Activated CD4-positive, alpha-beta T cell treated with anti-CD3 and anti-CD28 coated beads, Interleukin-2, amount 10 ng/mL, durations not matched to agents 24 days and 14 days (primary cell): ENCODE results near the gene SLC6A6. TPM values are rescaled to one million over a fixed set of nuclear protein-coding genes. Genes with fewer than 3 reads are reported as not detected.
"Not testable (repeated sequence)": the region's sequence is repeated elsewhere in the genome, so short reads cannot be mapped to it uniquely, and the experiment has no call there.

Source experiments
- DNase-seq: peaks from one replicate; pipeline ENCODE4 v3.0.0; 2022
- H3K27ac Mint-ChIP-seq: one replicate; pipeline ENCODE4 v1.8.0; 2022; ENCODE audit warnings: mild to moderate bottlenecking, mixed read lengths
- H3K27me3 Mint-ChIP-seq: one replicate; pipeline ENCODE4 v1.8.0; 2022; ENCODE audit warnings: mixed read lengths
- H3K36me3 Mint-ChIP-seq: one replicate; pipeline ENCODE4 v1.8.0; 2022; ENCODE audit warnings: low read depth, mild to moderate bottlenecking, mixed read lengths
- H3K4me1 Mint-ChIP-seq: one replicate; pipeline ENCODE4 v1.8.0; 2021; ENCODE audit warnings: mixed read lengths
- H3K4me3 Mint-ChIP-seq: one replicate; pipeline ENCODE4 v1.8.0; 2022; ENCODE audit warnings: mild to moderate bottlenecking, moderate library complexity, mixed read lengths
- H3K9me3 Mint-ChIP-seq: one replicate; pipeline ENCODE4 v1.8.0; 2021; ENCODE audit warnings: mixed read lengths
- intact Hi-C: fragments of 100-400 bp; cut with micrococcal nuclease; formaldehyde crosslinking; loops from one replicate; pipeline ENCODE4 v1.15.1; 2023
- total RNA-seq: library from RNA; stranded (reverse); gene quantifications from 2 replicates; pipeline ENCODE4 v1.2.3, GENCODE V29; 2022

The SLC6A6 gene
- total RNA-seq, 1 donor from 2014 or later = 63.7 TPM

- no peak overlapping the region for H3K27ac Mint-ChIP-seq
- peaks cover 2% of the 10 kb centered on the region for H3K4me1 Mint-ChIP-seq
- H3K9me3 Mint-ChIP-seq = no peaks in the 10 kb centered on the region
- no peak overlapping the region for H3K4me3 Mint-ChIP-seq
- intact Hi-C loops = no loop called here
- no peak for DNase-seq
- H3K27me3 Mint-ChIP-seq = no peaks in the 10 kb centered on the region
- no peaks in the 10 kb centered on the region for H3K36me3 Mint-ChIP-seq
Measured at GRCh38 chr3:14513566-14514322, 111.3 kb downstream of the SLC6A6 start.

GRCh38 chr3:14514323-14514720, 111.9 kb downstream of the SLC6A6 start:
- DNase-seq = no peak
- H3K27ac Mint-ChIP-seq = no peak overlapping the region

GRCh38 chr3:14515526-14515925, 113.1 kb downstream of the SLC6A6 start:
- intact Hi-C loops = loop anchor here (5.0 kb wide), 1 partner anchor 297 kb away; no protein-coding TSS in a partner anchor
- not testable (repeated sequence) for H3K4me1 Mint-ChIP-seq, H3K4me3 Mint-ChIP-seq, H3K27ac Mint-ChIP-seq, H3K36me3 Mint-ChIP-seq, H3K9me3 Mint-ChIP-seq, DNase-seq, H3K27me3 Mint-ChIP-seq

More at GRCh38 chr3:14514323-14514720, 111.9 kb downstream of the SLC6A6 start:
- no peak overlapping the region for H3K4me3 Mint-ChIP-seq
- no peaks in the 10 kb centered on the region for H3K36me3 Mint-ChIP-seq
- intact Hi-C loops = no loop called here
- no peaks in the 10 kb centered on the region for H3K4me1 Mint-ChIP-seq
- H3K27me3 Mint-ChIP-seq = no peaks in the 10 kb centered on the region
- no peaks in the 10 kb centered on the region for H3K9me3 Mint-ChIP-seq

- DNase-seq = no peak
- Mint-ChIP-seq H3K9me3 (no peaks in the 10 kb centered on the region), H3K4me3 (no peak overlapping the region), H3K36me3 (no peaks in the 10 kb centered on the region), H3K27ac (no peak overlapping the region), H3K4me1 (no peaks in the 10 kb centered on the region), H3K27me3 (no peaks in the 10 kb centered on the region)
- intact Hi-C loops = loop anchor here (5.0 kb wide), 1 partner anchor 295 kb away; no protein-coding TSS in a partner anchor
Measured at GRCh38 chr3:14516738-14517345, 114.4 kb downstream of the SLC6A6 start.

GRCh38 chr3:14517601-14518431, 115.4 kb downstream of the SLC6A6 start:
- H3K27me3 Mint-ChIP-seq = no peaks in the 10 kb centered on the region
- no peak for DNase-seq
- no peak overlapping the region for H3K27ac Mint-ChIP-seq

GRCh38 chr3:14518432-14518802, 116.0 kb downstream of the SLC6A6 start:
- Mint-ChIP-seq H3K9me3 (no peaks in the 10 kb centered on the region), H3K4me3 (no peak overlapping the region), H3K27me3 (no peaks in the 10 kb centered on the region), H3K4me1 (no peaks in the 10 kb centered on the region), H3K36me3 (no peaks in the 10 kb centered on the region), H3K27ac (no peak overlapping the region)
- intact Hi-C loops = loop anchor here (5.0 kb wide), 1 partner anchor 294 kb away; no protein-coding TSS in a partner anchor
- DNase-seq = no peak

More at GRCh38 chr3:14517601-14518431, 115.4 kb downstream of the SLC6A6 start:
- intact Hi-C loops = loop anchor here (5.0 kb wide), 1 partner anchor 294 kb away; no protein-coding TSS in a partner anchor
- H3K9me3 Mint-ChIP-seq = no peaks in the 10 kb centered on the region
- no peaks in the 10 kb centered on the region for H3K36me3 Mint-ChIP-seq
- H3K4me1 Mint-ChIP-seq = no peaks in the 10 kb centered on the region
- H3K4me3 Mint-ChIP-seq = no peak overlapping the region

- Mint-ChIP-seq H3K27ac (no peak overlapping the region), H3K36me3 (no peaks in the 10 kb centered on the region), H3K4me1 (no peaks in the 10 kb centered on the region), H3K4me3 (no peak overlapping the region), H3K27me3 (no peaks in the 10 kb centered on the region), H3K9me3 (no peaks in the 10 kb centered on the region)
- no peak for DNase-seq
- intact Hi-C loops = loop anchor here (5.0 kb wide), 1 partner anchor 293 kb away; no protein-coding TSS in a partner anchor
Measured at GRCh38 chr3:14518893-14519292, 116.5 kb downstream of the SLC6A6 start.

- no peaks in the 10 kb centered on the region for H3K4me1 Mint-ChIP-seq
- no peaks in the 10 kb centered on the region for H3K9me3 Mint-ChIP-seq
- no peak for DNase-seq
- H3K27me3 Mint-ChIP-seq = no peaks in the 10 kb centered on the region
- H3K27ac Mint-ChIP-seq = no peak overlapping the region
- intact Hi-C loops = loop anchor here (5.0 kb wide), 1 partner anchor 293 kb away; no protein-coding TSS in a partner anchor
- H3K36me3 Mint-ChIP-seq = no peaks in the 10 kb centered on the region
- no peak overlapping the region for H3K4me3 Mint-ChIP-seq
Measured at GRCh38 chr3:14519406-14519805, 117.0 kb downstream of the SLC6A6 start.

GRCh38 chr3:14520149-14520548, 117.7 kb downstream of the SLC6A6 start:
- DNase-seq = no peak
- intact Hi-C loops = no loop called here
- no peaks in the 10 kb centered on the region for H3K27me3 Mint-ChIP-seq
- no peaks in the 10 kb centered on the region for H3K4me1 Mint-ChIP-seq
- H3K36me3 Mint-ChIP-seq = no peaks in the 10 kb centered on the region
- H3K27ac Mint-ChIP-seq = no peak overlapping the region
- no peaks in the 10 kb centered on the region for H3K9me3 Mint-ChIP-seq
- no peak overlapping the region for H3K4me3 Mint-ChIP-seq

- Mint-ChIP-seq H3K27me3 (peaks cover under 1% of the 10 kb centered on the region), H3K4me3 (no peak overlapping the region), H3K4me1 (no peaks in the 10 kb centered on the region), H3K27ac (no peak overlapping the region), H3K9me3 (no peaks in the 10 kb centered on the region), H3K36me3 (no peaks in the 10 kb centered on the region)
- intact Hi-C loops = no loop called here
- no peak for DNase-seq
Measured at GRCh38 chr3:14520967-14521366, 118.6 kb downstream of the SLC6A6 start.

- peaks cover 4% of the 10 kb centered on the region for H3K27me3 Mint-ChIP-seq
- no peak overlapping the region for H3K27ac Mint-ChIP-seq
- H3K9me3 Mint-ChIP-seq = no peaks in the 10 kb centered on the region
- no peaks in the 10 kb centered on the region for H3K36me3 Mint-ChIP-seq
- no peaks in the 10 kb centered on the region for H3K4me1 Mint-ChIP-seq
- intact Hi-C loops = no loop called here
- DNase-seq = no peak
- no peak overlapping the region for H3K4me3 Mint-ChIP-seq
Measured at GRCh38 chr3:14521611-14522010, 119.2 kb downstream of the SLC6A6 start.

GRCh38 chr3:14522129-14522691, 119.8 kb downstream of the SLC6A6 start:
- Mint-ChIP-seq H3K36me3 (no peaks in the 10 kb centered on the region), H3K4me1 (no peaks in the 10 kb centered on the region), H3K4me3 (no peak overlapping the region), H3K27me3 (peaks cover 8% of the 10 kb centered on the region), H3K9me3 (no peaks in the 10 kb centered on the region), H3K27ac (no peak overlapping the region)
- intact Hi-C loops = no loop called here
- no peak for DNase-seq

- Mint-ChIP-seq H3K9me3 (no peaks in the 10 kb centered on the region), H3K4me3 (no peak overlapping the region), H3K36me3 (no peaks in the 10 kb centered on the region), H3K27ac (no peak overlapping the region), H3K27me3 (peaks cover 8% of the 10 kb centered on the region), H3K4me1 (no peaks in the 10 kb centered on the region)
- no peak for DNase-seq
- intact Hi-C loops = no loop called here
Measured at GRCh38 chr3:14522768-14523167, 120.4 kb downstream of the SLC6A6 start.
